Activated CD8-positive, alpha-beta memory T cell treated with anti-CD3 and anti-CD28 coated beads, Interleukin-2, amount 50 U/mL, for 1 hour (primary cell): ENCODE data around the gene GNG13.
"Not testable (repeated sequence)": the region's sequence is repeated elsewhere in the genome, so short reads cannot be mapped to it uniquely, and the experiment has no call there.

Source experiments
- DNase-seq: peaks from one replicate; pipeline ENCODE4 v3.0.0-alpha.2; 2020; ENCODE audit errors: extremely low read depth

GNG13 gene

DNA sequence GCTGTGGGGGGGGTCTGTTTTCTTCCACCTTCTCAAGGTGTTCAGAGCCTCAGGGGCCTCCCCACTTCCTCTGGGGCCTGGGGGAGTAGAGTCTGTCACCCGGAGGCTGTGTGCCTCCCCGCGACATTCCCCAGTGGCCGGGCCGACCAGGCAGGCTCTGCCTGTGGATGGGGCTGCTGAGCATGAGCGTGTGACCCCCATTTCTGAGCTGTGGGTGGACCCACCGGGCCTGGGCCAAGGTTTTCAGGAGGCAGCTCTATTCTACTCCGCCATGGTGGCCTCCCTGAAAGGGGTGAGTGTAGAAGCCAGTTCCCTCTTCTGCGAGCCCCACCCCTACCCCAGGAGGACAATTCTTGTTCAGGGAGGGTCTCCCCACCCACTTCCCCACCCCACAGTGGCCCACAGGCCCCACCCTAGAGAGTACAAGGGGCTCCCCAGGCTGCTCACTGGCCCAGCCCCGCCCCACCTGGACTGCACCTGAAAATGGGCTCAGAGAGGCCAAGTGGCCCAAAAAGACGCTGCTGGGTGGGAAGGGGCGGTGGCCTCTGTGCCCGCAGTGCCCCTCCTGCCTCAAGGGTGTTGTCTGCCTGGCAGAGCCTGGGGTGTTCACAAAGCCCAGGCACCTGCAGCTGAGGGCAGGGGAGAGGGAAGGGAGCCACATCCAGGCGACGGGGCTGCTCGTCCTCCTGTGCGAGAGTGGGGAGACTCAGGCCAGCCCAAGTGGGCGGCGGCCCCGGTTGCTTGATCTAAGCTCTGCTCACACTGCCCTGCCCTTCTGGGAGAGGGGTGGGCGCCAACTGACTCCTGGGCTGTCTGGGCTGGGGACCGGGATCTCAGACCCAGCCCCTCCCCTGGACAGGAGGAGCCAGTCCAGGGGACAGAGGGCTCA lies 38.7 kb downstream of the GNG13 start:
- DNase-seq = no peak

DNA sequence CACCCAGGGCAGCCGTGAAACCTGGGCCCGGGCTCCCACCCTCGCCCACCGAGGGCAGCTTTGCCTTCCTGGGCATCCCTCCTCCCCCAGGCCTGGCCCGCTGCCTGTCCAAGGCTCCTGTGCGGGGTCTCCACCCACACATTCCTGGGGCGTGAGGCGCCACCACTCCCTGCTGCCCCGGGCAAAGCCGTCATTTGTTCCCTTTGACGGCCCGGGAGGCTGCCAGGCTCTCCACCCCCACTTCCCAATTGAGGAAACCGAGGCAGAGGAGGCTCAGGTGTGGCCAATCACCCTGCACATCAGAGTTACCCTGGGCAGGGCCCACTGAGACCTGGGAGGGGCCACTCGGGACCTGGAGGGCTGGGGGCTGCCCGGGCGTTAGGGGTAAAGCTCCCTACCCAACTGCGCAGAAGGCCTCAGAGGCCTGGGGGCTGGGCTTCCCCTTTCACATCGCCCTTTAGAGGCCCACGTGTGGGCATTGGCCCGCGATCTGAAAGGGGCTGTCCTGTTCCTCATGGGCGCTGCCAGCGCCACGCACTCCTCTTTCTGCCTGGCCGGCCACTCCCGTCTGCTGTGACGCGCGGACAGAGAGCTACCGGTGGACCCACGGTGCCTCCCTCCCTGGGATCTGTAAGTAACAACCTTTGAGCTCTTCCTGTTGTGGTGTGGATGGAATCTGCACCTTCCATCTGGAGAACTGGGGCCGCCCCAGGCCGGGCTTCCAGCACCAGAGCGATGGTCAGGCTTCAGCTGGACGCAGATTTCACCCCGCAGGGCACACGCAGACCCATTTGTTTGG lies 39.8 kb downstream of the GNG13 start, which contains the start of gene MSLN:
TSS of gene MSLN (plus strand) at position 190 of the 799 bp plus-strand sequence. CDS start 1,947 bp downstream, outside the sequence.
- DNase-seq = no peak

DNA sequence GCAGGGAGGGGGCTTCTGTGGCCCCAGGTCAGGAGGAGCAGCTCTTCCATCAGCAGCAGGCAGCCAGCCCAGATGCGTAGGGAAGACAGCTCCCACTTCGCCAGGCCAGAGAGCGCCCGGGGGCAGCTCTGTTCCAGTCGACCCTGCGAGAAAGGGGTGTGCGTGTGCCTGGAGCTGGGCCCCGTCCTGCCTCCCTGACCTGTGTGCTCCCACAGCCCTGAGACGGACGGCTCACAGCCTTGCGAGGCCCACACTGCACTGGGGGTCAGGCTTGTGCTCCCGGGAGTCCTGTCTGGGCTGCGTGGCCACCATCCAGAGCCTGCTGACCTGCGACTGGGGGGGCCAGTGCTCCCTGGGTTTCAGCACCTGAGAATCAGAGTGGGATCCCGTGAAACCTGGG lies 40.5 kb downstream of the GNG13 start:
- DNase-seq = no peak

DNA sequence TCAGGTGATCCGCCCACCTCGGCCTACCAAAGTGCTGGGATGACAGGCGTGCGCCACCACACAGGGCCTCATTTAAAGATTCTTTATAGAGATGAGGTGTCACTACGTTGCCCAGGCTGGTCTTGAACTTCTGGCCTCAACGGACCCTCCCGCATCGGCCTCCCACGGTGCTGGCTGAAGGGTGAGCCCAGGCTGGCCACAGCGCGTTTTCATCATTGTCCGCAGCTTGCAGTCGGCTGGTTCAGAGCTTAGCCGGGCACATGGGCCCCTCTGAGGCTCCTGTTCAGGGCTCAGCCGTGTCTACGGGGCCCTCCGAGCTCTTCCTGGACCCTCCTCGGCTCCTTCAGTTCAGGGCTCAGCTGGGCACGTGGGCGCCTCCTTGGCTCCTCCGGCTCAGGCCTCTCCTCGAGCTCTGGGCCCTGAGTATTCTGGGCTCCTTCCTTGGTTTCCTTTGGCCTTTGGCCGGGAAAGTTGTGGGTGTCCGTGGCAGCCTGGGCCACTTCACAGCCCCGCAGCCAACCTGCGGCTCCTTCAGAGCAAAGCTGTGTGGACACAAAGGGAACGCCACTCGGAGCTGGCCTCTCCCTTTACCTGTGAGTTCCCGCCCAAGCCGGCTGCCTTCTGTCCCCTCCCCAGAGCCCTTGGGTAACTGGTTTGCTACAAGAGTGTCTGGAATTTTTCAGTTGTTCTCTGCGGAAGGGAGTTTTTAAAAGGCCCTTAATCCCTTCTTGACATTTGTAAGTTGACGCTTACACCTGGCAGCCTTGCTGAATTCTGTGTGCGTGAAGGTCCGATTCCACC lies 41.2 kb downstream of the GNG13 start:
- no peak for DNase-seq

DNA sequence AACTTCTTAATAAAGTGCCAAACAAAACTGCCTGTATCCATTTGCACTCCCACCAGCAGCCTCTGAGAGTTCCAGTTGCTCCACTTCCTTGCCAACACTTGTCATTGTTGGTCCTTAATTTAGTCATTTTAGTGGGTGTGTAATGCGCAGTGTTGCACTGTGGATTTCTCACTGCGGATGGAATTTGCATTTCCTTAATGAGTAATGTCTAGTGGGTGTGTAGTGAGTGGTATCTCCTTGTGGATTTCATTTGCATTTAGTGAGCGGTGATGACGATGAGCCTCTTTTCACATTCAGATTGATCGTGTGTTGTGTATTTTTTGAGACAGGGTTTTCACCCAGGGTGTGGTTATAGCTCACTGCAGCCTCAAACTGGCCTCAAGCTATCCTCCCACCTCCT lies 44.1 kb downstream of the GNG13 start:
- DNase-seq = no peak

DNA sequence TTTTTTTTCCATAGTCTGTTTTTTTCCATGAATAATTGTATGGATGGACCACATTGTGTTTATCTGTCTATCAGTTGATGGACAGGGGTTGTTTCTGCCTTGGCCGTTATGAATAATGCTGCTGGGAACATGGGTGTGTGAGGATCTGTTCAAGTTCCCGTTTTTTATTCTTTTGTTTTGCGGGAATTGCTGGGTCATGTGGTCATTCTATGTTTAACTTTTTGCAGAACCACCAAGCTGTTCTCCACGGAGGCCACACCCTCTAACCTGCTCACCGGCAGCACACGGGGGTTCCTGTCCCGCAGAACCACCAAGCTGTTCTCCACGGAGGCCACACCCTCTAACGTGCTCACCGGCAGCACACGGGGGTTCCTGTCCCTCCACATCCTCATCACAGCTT lies 45.9 kb downstream of the GNG13 start:
- no peak for DNase-seq

DNA sequence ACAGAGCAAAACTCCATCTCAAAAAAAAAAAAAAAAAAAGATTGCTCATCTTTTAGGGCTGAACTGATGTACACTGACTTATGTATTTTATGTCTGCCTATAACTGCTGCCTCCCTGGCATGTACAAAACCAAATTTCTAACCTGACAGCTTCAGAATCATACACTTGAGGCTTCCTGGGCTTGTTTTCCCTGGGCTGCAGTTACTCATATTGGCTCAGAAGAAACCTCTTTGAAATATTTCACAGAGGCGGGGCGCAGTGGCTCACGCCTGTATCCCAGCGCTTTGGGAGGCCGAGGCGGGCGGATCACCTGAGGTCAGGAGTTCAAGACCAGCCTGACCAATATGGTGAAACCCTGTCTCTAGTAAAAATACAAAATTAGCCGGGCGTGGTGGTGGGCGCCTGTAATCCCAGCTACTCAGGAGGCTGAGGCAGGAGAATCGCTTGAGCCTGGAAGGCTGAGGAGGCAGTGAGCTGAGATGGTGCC lies 46.4 kb downstream of the GNG13 start:
- not testable (repeated sequence) for DNase-seq

DNA sequence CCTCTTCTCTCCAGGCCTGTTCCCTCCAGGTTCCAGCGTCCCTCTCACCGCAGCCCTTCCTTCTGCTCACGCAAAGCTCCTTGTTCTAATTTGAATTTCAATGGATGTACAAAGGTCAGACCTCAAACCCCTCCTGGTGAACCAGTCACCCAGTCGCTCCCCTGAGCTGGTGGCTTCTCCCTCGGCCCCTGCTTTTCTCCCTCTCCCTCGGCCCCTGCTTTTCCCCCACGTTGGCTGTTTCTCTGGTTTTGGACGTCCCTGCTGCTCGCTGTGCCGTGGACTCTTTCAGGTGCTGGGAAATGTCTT lies 48.6 kb downstream of the GNG13 start:
- no peak for DNase-seq

DNA sequence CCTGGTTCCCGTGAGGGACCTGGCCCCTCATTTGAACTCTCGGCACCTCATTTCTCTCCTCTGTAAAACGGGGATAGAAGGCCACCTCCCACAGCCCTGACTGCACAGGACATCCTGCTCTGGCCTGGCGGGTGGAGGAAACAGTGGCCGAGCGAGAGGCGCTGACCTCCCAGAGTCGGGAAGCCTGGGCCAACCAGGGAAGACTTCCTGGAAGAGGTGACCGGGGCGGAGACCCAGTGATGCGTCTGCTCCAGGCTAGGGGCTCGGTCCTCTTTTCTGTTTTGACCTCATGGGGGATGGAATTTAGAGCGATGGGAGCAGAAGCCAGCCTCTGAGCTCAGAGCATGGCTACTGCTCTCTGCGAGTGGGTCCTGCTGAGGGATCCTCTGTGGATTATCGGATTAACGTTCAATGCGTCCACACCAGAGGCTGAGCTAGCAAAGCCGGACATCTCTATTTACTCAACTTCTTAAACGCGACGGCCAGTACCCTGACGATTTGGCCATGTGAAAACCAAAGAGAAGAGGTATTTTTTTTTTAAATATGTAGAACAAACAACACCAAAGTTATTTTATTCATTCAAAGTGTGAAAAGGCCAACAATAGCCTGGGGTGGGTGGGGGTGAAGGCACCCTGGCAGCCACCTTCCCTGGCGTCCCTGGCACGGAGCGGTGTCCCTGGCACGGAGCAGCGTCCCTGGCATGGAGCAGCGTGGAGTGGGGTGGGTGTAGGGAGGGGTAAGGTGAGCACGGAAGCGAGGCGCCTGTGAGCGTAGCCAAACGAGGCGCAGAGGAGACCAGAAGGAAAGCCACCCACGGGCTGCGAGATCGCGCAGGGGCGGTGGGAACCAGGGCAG lies 49.2 kb downstream of the GNG13 start:
- no peak for DNase-seq

DNA sequence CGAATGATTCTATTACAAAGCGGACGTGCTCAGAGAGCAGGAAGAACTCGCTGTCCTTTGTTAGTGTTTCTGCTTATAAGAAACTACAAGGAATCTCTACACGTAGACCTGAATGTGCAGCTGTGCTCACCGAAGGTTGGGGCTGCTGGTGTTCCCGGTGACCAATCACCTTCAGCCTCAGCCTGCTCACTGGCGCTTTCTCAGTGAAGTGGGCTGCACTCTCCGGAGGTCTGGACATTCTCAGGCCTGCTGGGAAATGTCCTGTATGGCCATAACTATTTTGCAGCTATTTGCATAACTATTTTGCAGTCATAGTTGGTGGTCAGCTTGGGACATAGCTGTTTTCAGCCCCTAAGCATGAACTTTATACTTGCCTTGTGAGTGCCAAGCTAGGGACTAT lies 50.0 kb downstream of the GNG13 start:
- DNase-seq = no peak

DNA sequence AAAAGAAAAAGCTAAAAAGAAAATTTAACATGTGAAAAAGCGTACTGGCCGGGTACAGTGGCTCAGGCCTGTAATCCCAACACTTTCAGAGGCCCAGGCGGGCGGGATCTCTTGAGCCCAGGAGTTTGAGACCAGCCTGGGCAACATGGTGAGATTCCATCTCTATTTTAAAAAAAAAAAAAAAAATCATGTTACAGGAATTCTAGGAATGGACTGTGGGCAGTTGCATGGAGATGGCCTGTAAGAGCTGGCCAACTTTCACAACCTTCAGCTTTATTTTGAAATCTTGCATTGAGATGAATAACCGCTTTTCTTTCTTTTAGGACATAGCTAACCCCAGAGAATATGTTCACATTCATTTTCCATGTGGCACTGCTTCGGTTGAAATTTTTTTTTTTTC lies 51.5 kb downstream of the GNG13 start:
- DNase-seq = no peak
